ENCODE measurements around the gene KPNA4.

GRCh38 chr3:160554980-160555379 is 10.4 kb downstream of the KPNA4 start:
- TF ChIP-seq, protein P1, sequence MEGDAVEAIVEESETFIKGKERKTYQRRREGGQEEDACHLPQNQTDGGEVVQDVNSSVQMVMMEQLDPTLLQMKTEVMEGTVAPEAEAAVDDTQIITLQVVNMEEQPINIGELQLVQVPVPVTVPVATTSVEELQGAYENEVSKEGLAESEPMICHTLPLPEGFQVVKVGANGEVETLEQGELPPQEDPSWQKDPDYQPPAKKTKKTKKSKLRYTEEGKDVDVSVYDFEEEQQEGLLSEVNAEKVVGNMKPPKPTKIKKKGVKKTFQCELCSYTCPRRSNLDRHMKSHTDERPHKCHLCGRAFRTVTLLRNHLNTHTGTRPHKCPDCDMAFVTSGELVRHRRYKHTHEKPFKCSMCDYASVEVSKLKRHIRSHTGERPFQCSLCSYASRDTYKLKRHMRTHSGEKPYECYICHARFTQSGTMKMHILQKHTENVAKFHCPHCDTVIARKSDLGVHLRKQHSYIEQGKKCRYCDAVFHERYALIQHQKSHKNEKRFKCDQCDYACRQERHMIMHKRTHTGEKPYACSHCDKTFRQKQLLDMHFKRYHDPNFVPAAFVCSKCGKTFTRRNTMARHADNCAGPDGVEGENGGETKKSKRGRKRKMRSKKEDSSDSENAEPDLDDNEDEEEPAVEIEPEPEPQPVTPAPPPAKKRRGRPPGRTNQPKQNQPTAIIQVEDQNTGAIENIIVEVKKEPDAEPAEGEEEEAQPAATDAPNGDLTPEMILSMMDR (IDR thresholded peaks at IDR 0.05), result no peak
- TF ChIP-seq RAD21 (conservative IDR thresholded peaks at IDR 0.05 in 1 of 2, IDR thresholded peaks at IDR 0.05 in 1 of 2) (no peak), RFX5 (IDR thresholded peaks at IDR 0.05) (no peak), NFE2L2 (conservative IDR thresholded peaks at IDR 0.05; ENCODE audit: low read length) (no peak), TP53 (CRISPR knock-in tag; IDR thresholded peaks at IDR 0.05) (no peak), ESRRA (IDR thresholded peaks at IDR 0.05; ENCODE audit: borderline replicate concordance, low read length) (no peak), EP300 (IDR thresholded peaks at IDR 0.05) (no peak), REST (IDR thresholded peaks at IDR 0.05) (no peak), HDAC2 (IDR thresholded peaks at IDR 0.05) (no peak), KDM5A (IDR thresholded peaks at IDR 0.05) (no peak), KDM1A (IDR thresholded peaks at IDR 0.05; ENCODE audit: low read depth) (no peak)
- TF ChIP-seq, protein P2, sequence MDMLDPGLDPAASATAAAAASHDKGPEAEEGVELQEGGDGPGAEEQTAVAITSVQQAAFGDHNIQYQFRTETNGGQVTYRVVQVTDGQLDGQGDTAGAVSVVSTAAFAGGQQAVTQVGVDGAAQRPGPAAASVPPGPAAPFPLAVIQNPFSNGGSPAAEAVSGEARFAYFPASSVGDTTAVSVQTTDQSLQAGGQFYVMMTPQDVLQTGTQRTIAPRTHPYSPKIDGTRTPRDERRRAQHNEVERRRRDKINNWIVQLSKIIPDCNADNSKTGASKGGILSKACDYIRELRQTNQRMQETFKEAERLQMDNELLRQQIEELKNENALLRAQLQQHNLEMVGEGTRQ (IDR thresholded peaks at IDR 0.05), result no peak
- TF ChIP-seq, protein P3, sequence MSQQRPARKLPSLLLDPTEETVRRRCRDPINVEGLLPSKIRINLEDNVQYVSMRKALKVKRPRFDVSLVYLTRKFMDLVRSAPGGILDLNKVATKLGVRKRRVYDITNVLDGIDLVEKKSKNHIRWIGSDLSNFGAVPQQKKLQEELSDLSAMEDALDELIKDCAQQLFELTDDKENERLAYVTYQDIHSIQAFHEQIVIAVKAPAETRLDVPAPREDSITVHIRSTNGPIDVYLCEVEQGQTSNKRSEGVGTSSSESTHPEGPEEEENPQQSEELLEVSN (IDR thresholded peaks at IDR 0.05; ENCODE audit: borderline replicate concordance, low read depth), result no peak
- TF ChIP-seq, protein P4, sequence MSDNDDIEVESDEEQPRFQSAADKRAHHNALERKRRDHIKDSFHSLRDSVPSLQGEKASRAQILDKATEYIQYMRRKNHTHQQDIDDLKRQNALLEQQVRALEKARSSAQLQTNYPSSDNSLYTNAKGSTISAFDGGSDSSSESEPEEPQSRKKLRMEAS (IDR thresholded peaks at IDR 0.05), result no peak
